GM13977 (cell line): ENCODE measurements around the gene PRF1.

Experiments
- DNase-seq: peaks from one replicate; pipeline ENCODE4 v3.0.0; 2012; ENCODE audit warnings: low spot score
- in situ Hi-C: fragments of 300-500 bp; cut with MboI; formaldehyde crosslinking; loops from one replicate; pipeline ENCODE4 v1.12.0; 2022; ENCODE audit warnings: low sequenced_read_pairs, low pct_unique_long_range_greater_than_20kb, mixed read lengths, inconsistent platforms; ENCODE audit not compliant: unreplicated experiment
- TF ChIP-seq, protein P1 (sequence below): IDR thresholded peaks from 2 replicates; pipeline ENCODE4 v1.5.1; 2012; ENCODE audit warnings: mild to moderate bottlenecking, control low read depth; ENCODE audit not compliant: insufficient read depth; ENCODE audit errors: extremely low read depth, missing control alignments

Gene PRF1

GRCh38 chr10:70599319-70599718 is 3.2 kb downstream of the PRF1 start:
- TF ChIP-seq, protein P1, sequence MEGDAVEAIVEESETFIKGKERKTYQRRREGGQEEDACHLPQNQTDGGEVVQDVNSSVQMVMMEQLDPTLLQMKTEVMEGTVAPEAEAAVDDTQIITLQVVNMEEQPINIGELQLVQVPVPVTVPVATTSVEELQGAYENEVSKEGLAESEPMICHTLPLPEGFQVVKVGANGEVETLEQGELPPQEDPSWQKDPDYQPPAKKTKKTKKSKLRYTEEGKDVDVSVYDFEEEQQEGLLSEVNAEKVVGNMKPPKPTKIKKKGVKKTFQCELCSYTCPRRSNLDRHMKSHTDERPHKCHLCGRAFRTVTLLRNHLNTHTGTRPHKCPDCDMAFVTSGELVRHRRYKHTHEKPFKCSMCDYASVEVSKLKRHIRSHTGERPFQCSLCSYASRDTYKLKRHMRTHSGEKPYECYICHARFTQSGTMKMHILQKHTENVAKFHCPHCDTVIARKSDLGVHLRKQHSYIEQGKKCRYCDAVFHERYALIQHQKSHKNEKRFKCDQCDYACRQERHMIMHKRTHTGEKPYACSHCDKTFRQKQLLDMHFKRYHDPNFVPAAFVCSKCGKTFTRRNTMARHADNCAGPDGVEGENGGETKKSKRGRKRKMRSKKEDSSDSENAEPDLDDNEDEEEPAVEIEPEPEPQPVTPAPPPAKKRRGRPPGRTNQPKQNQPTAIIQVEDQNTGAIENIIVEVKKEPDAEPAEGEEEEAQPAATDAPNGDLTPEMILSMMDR = no peak
- DNase-seq = no peak
- in situ Hi-C loops = no loop called here

- TF ChIP-seq, protein P1 = no peak
- DNase-seq = no peak
- in situ Hi-C loops = no loop called here
These were observed 3.7 kb downstream of the PRF1 start for GRCh38 chr10:70598857-70599295.

DNA sequence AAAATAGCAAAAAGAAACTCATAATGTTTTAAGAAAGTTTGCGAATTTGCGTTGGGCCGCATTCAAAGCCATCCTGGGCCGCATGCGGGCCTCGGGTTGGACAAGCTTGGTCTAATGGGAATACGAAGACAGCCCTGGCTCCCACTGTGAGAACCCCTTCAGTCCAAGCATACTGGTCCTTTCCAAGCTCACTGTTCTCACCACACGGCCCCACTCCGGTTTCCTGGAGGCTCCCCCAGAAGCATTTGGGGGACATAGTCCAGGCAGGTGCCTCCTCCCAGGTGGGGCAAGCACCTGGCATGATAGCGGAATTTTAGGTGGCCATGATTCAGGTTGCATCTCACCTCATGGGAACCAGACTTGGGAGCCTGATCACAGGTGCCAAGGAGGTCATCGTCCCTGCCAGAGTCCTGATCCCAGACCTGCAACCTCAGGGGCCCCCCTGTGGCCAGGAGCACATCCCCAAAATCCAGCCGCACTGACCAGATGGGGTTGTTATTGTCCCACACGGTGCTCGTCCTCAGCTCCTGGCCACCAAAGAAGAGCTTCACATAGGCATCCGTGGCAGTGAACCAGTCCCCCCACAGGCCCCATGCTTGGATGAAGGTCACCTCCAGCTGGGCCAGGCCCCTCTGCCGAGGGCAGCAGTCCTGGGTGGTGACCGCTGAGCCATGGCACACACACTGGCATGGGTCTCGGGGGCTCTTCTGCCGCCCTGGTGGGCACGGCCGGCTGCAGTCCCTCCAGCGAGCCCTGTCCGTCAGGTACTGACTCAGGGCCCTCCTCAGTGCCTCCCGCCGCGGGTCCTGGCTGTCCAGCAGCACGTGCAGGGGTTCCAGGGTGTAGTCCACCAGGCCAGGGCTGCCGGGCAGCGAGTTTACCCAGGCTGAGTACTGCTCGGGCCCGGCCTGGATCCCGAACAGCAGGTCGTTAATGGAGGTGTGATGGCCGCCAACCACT is 4.4 kb downstream of the PRF1 start:
- in situ Hi-C loops = no loop called here
- TF ChIP-seq, protein P1 = no peak

GRCh38 chr10:70596860-70597809 is 5.4 kb downstream of the PRF1 start:
- DNase-seq = no peak
- TF ChIP-seq, protein P1 = no peak
- in situ Hi-C loops = no loop called here

More for the DNA sequence above, 4.4 kb downstream of the PRF1 start:
- DNase-seq = no peak

GRCh38 chr10:70596110-70596798 is 6.3 kb downstream of the PRF1 start:
- TF ChIP-seq, protein P1 = no peak
- no peak for DNase-seq
- in situ Hi-C loops = no loop called here

GRCh38 chr10:70595566-70596016 is 7.0 kb downstream of the PRF1 start:
- TF ChIP-seq, protein P1 = no peak
- no peak for DNase-seq
- in situ Hi-C loops = no loop called here
